Erythroblast (primary cell): ENCODE data around the gene PLPP4.

ENCODE experiments used
- DNase-seq, 2 experiments: peaks; one replicate each; lab custom pipeline; 2025; lab: John Stamatoyannopoulos, UW
- GATA1 ChIP-seq: IDR thresholded peaks from 2 replicates; pipeline ENCODE4 v1.6.1; 2011; ENCODE audit warnings: low read depth, mild to moderate bottlenecking, control low read depth, low read length, moderate library complexity
- POLR2A ChIP-seq: IDR thresholded peaks from 2 replicates; pipeline ENCODE4 v1.6.1; 2011; ENCODE audit warnings: mild to moderate bottlenecking, low read length

The PLPP4 gene

GRCh38 chr10:120542591-120542990 lies 85.6 kb downstream of the PLPP4 start:
- no peak for DNase-seq
- TF ChIP-seq GATA1: no peak
- no peak for TF ChIP-seq POLR2A

GRCh38 chr10:120543291-120543690 lies 86.3 kb downstream of the PLPP4 start:
- TF ChIP-seq POLR2A: no peak
- no peak for TF ChIP-seq GATA1
- no peak for DNase-seq

GRCh38 chr10:120548210-120548609 lies 91.2 kb downstream of the PLPP4 start:
- no peak for TF ChIP-seq POLR2A
- TF ChIP-seq GATA1: no peak
- DNase-seq: no peak

GRCh38 chr10:120552262-120552661 lies 95.2 kb downstream of the PLPP4 start:
- TF ChIP-seq GATA1 (no peak), POLR2A (no peak)
- no peak for DNase-seq

DNA sequence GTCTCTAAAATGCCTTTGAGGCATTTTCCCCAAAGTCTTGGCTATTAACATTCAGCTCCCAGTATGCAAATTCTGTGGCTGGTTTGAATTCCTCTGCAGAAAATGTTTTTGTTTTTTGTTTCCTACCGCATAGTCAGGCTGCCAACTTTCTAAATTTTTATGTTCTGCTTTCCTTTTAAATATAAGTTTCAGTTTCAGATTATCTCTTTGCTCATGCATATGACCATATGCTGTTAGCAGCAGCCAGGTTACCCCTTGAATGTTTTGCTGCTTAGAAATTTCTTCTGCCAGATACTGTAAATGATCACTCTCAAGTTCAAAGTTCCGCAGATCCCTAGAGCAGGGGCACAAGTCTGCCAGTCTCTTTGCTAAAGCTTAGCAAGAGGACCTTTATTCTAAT lies 96.9 kb downstream of the PLPP4 start:
- no peak for TF ChIP-seq POLR2A
- no peak for DNase-seq

GRCh38 chr10:120555436-120555835 lies 98.4 kb downstream of the PLPP4 start:
- no peak for DNase-seq
- no peak for TF ChIP-seq POLR2A
- no peak for TF ChIP-seq GATA1

GRCh38 chr10:120555842-120556532 lies 99.0 kb downstream of the PLPP4 start:
- no peak for DNase-seq
- TF ChIP-seq GATA1: no peak
- no peak for TF ChIP-seq POLR2A

DNA sequence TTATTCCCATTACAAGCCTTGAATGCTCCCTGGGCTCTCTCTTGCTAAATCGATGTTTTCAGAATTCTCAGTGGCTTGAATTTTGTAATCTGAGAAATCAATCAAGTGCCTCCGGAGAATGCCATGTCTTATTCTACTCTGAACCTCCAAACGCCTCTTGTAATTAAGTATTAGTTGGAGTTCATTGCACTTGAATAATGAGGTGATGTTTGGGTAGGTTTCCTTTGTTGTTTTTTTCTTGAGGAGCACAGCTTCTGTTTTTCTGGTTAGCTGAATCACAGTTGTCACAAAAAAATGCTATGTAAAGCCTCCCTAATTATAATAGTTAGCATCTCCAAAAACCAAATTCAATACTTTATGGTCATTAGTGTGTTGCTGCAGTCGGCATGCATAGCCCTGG lies 100.3 kb downstream of the PLPP4 start:
- no peak for DNase-seq
- TF ChIP-seq POLR2A (no peak), GATA1 (no peak)

DNA sequence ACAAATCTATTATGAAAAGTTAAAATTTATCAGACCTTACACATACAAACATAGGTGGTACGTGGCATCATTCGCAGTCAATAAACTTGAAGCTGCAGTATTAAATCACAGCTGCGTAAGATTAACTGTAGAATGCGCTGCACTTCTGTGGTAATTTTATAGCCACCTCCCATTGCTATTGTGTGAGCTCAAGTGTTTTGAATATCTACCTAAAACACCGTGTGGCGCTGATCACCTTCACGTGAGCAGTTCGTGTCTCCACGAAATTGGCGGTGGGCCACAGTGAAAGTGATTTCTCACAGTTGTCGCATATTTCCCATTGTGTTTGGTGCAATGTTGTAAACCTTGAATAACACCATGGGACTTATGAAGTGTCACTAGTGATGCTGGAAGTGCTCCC lies 102.8 kb downstream of the PLPP4 start:
- no peak for DNase-seq
- no peak for TF ChIP-seq POLR2A
- no peak for TF ChIP-seq GATA1

DNA sequence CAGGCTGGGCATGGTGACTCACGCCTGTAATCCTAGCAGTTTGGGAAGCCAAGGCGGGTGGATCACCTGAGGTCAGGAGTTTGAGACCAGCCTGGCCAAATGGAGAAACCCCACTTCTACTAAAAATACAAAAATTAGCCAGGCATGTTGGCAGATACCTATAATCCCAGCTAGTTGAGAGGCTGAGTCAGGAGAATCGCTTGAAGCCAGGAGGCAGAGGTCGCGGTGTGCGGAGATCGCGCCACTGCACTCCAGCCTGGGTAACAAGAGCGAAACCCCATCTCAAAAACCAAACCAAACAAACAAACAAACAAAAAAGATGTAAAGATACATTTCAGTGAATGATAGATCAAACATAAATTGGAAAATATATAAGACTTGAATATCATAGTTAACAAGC lies 105.9 kb downstream of the PLPP4 start:
- no peak for DNase-seq
- TF ChIP-seq GATA1 (no peak), POLR2A (no peak)

GRCh38 chr10:120570418-120570817 lies 113.4 kb downstream of the PLPP4 start:
- TF ChIP-seq GATA1 (no peak), POLR2A (no peak)

GRCh38 chr10:120571266-120571665 lies 114.2 kb downstream of the PLPP4 start:
- DNase-seq: no peak
- no peak for TF ChIP-seq POLR2A
- TF ChIP-seq GATA1: no peak

More at GRCh38 chr10:120570418-120570817, 113.4 kb downstream of the PLPP4 start:
- DNase-seq: no peak

DNA sequence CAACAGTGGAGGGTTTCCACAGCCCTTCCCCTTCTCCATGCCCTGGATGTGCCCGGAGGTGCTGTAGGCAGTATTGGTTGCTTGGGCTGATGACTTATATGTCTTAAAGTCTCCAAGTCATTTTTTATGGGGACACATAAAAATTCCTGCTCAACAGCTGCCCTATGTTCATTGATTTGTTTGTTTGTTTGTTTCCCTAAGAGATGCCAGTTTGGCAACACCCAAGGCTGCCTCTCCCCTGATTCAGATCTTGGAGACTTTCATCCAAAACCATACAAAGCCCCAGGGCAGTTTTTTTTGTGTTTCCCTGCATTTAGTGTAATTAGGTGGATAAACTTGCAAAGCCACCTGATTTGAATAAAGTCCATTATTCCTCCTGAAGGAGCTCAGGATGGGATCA lies 115.3 kb downstream of the PLPP4 start:
- DNase-seq: no peak
- TF ChIP-seq GATA1 (no peak), POLR2A (no peak)

DNA sequence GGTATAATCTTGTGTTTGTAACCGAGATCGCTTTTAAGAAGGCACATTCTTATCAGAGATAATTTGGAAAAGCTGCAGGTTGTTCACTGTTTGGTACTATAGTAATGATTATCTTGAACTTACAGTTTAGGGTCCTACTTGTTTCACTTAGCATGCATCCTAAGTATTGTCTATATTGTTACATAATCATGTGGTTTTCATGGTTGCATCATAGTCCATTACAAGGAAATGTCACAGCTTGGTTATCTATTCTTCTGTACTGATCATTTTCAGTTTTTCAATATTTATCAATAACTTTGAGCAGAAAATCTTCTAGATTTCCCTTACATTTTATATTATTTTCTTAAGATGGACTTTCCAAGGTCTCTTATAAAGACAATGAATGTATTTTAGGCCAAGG lies 116.3 kb downstream of the PLPP4 start:
- no peak for DNase-seq
- no peak for TF ChIP-seq POLR2A
- no peak for TF ChIP-seq GATA1

DNA sequence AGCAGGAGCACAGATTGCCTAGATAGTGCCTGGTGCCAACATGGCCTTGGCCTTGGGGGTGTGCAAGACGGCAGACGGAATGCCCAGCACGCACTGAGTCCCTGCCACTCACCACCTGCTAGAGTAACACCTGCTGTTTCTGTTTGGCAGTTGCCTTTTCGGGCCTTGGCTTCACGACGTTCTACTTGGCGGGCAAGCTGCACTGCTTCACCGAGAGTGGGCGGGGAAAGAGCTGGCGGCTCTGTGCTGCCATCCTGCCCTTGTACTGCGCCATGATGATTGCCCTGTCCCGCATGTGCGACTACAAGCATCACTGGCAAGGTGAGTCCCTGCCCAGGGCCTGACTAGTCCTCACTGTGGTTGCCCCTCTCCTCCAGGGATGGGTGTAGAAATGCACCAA lies 118.0 kb downstream of the PLPP4 start:
- TF ChIP-seq POLR2A (no peak), GATA1 (no peak)

More for the DNA sequence above, 118.0 kb downstream of the PLPP4 start:
- no peak for DNase-seq
